ENCODE data around the gene NPC2. TPM values are rescaled to one million over a fixed set of nuclear protein-coding genes. Genes with fewer than 3 reads are reported as not detected.

The NPC2 gene
- total RNA-seq, 2 experiments from 2014 or later = 39.5 to 42.1 TPM

Other genes starting within 250 kb of the NPC2 start
- 10 to 100 TPM; 70.4 TPM for gene ABCD4, start 190.4 kb downstream of the NPC2 start, total RNA-seq
- not detected for gene VRTN, start 144.8 kb downstream of the NPC2 start, total RNA-seq
- gene SYNDIG1L, start 67.1 kb downstream of the NPC2 start, total RNA-seq = not detected
- gene ISCA2, start 460 bp upstream of the NPC2 start, total RNA-seq = 10 to 100 TPM; 31.2 to 34.5 TPM
- gene LTBP2, start 118.9 kb upstream of the NPC2 start, total RNA-seq = 1 to 10 TPM in 1 of 2 experiments, under 1 TPM in 1; 0.28 to 1.1 TPM
- 10 to 100 TPM; 47.0 to 47.6 TPM for gene AREL1, start 219.8 kb upstream of the NPC2 start, total RNA-seq
- gene FCF1, start 219.8 kb upstream of the NPC2 start, total RNA-seq = 10 to 100 TPM; 53.9 to 57.9 TPM